HG02798 (cell line): ENCODE results near the gene CPXM2.

Source experiments
- ATAC-seq: cut with Tn5 transposase; IDR thresholded peaks from one replicate; pipeline ENCODE4 v1.9.1; 2021; ENCODE audit warnings: mild to moderate bottlenecking; ENCODE audit not compliant: unreplicated experiment, poor library complexity

Gene CPXM2

DNA sequence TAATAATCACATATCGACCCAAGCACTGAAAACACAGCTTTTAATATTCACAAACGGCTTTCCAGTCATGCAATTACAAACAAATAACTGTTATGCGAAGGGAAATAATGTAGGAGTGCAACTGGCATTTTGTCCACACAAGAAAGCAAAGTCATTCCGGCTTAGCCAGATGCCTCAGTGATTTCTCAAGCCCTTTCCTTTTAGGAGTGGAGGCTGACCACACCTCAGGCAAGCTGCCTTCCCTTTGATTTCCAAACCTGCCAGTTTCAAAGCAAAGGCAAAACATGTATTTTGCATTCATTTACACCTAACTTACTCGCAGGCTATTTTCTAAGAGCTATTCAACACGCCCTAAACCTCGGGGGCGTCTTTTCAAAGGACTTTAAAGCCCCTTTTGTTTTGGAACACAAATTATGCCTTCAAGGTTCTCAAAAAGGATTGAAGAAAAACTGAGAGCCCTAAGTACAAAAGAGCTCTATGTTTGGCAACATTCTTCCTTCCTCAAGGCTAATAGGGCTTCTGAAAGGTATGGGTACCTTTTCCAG is 109.6 kb downstream of the CPXM2 start:
- no peak for ATAC-seq

DNA sequence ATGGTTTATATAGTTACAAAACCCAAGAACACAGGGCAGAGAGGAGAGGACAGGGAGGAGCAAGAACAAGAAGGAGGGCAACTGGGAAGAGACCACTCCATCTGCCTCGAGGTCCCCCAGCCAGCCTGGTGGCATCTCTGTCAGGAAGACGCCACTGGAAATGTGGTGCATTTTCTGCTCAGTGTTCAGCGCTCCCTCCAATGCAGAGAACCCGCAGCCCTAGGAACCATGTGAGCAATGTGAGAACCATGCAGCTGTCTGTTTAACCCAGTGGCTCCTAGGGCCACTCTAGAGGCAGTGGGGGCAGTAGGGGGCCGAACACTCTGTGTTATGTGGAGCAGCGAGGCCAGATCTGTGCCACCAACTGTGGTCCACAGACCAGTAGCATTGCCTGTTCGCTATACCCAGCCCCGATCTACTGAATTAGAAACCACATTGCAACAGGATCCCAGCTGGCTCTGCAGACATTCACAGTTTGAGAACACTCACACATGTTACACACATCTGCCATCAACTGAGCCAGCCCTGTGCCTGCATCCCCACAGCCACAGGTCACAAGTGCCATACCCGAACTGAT is 110.2 kb downstream of the CPXM2 start:
- no peak for ATAC-seq

DNA sequence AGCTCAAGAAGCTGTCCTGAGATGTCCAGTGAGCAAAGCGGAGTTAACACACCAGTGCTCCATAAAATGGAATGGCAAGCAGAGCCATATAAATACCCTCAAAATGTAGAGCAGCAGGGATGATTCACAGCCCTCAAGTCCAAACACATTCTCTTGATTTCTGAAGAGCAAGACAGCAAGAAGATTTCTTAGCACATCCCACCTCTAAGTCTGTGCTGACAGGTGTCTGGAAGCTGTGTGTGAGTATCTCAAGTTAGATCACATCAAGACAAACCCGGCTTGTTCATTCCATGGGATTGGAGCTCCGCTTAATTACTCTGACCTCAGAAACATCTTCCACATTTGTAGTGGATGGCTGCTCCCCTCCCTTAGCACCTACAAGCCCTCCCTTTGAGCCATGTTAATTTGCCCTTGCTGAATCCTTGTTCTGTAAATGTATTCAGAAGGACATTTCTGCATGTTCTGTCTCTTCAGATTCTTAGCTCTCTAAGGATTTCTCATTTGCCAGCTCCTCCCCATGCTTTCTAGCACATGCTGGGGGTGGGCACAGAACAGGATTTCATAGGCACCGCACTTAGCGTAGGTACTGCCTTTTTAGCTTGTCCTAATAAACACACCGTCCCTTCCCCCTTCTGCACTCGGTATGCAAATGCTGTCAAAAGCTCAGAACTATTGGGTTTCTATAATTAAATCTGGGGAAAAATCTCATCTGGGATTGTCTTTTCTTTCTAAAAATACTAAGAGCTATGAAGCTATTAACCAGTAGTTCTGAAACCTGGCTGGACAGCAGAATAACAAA is 112.7 kb downstream of the CPXM2 start:
- ATAC-seq: no peak

DNA sequence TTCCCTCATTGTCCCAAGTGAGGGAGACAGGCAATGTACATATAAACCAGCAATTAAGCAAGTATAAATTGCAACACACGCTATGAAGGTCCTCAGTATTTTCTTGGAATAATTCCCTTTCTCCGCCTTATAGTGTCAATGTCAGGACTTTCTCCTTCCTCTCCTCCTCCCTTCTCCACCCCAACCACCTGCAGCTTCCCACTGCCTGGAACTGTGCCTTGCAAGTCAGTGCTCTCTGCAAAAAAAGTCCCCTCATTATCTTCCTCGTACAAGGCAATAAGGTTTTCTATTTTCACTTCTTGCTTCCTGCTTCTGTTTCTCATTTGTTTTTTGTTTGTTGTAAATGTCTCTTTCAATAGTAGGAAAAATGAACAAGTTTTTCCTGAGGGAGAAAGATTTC is 113.7 kb downstream of the CPXM2 start:
- ATAC-seq: no peak

DNA sequence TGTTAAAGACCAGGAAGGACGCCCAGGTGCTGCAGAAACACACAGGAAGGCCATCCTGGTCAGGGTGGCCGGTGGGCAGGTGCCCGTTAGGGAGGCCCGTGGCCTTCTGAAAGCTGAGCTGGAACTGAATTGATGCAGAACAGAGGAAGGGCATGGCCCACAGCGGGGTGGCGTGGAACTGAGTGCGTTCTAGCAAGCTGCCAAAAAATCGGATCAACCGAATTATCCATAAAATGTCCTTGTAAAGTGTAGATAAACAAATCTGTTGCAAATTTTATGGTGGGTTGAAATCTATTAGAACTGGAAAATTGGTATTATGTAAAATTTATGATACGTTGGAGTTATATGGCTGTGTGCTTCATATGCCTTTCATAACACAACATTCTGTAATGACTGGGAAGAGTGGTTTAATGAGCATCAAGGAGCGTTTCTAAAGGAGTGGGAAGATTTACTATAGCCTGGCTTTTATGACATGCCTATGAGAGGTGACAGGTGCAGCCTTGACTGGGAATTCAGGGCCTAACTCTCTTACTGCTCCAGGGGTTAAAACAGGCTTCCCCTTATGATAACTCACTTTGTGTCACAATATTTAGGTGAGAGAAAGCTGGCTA is 117.4 kb downstream of the CPXM2 start:
- no peak for ATAC-seq

DNA sequence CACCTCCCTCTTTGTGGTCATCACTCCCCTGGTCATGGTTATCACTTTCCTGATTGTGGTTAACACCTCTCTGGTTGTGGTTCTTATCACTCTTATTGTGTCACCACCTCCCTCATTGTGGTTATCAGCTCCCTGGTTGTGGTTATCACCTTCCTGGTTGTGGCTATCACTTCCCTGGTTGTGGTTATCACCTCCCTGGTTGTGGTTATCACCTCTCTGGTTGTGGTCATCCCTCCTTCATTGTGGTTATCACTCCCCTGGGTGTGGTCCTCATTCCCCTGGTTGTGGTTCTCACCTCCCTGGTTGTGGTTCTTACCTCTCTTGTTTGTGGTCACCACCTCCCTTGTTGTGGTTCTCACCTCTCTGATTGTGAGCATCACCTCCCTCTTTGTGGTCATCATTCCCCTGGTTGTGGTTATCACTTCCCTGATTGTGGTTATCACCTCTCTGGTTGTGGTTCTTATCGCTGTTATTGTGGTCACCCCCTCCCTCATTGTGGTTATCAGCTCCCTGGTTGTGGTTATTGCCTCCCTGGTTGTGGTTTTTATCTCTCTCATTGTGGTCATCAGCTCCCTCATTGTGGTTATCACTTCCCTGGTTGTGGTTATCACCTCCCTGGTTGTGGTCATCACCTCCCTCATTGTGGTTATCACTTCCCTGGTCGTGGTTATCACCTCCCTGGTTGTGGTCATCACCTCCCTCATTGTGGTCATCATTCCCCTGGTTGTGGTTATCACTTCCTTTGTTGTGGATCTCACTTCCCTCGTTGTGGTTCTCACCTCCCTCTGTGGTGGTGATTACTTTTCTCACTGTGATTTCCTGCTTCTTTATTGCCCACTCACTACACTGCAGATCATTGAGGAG is 118.7 kb downstream of the CPXM2 start:
- no peak for ATAC-seq

DNA sequence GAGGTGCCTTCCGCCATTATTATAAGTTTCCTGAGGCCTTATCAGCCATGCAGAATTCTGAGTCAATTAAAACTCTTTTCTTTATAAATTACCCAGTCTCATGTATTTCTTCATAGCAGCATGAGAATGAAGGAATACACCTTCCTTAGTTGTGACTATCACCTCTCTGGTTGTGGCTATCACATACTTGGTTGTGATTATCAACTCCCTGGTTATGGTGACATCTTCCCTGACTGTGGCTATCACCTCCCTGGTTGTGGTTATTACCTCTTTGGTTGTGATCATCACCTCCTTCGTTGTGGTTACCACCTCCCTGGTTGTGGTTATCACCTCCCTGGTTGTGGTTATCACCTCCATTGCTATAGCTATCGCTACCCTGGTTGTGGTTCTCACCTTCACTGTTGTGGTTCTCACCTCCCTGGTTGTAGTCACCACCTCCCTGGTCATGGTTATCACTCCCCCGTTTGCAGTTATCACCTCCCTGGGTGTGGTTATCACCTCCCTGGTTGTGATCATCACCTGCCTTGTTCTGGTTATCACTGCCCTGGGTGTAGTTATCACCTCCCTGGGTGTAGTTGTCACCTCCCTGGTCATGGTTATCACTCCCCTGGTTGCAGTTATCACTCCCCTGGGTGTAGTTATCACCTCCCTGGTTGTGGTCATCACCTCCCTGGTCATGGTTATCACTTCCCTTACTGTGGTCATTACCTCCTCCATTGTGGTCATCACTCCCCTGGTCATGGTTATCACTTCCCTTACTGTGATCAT is 119.5 kb downstream of the CPXM2 start:
- ATAC-seq: no peak

DNA sequence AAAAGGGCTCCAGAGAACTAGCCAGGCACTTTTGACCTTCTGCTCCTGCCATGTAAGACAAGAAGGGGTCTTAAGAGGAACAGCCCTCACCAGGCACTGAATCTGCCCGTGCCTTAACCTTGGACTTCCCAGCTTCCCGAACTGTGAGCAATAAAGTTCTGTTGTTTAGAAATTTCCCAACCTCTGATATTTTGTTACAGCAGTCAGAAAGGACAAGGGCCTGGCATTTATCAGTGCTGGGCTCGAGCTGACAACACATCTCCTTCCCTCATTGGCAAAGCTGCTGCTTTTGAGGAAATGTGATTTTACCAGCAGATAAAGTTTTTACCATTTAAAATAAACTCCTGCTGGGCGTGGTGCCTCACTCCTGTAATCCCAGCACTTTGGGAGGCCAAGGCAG is 122.0 kb downstream of the CPXM2 start:
- ATAC-seq: no peak

DNA sequence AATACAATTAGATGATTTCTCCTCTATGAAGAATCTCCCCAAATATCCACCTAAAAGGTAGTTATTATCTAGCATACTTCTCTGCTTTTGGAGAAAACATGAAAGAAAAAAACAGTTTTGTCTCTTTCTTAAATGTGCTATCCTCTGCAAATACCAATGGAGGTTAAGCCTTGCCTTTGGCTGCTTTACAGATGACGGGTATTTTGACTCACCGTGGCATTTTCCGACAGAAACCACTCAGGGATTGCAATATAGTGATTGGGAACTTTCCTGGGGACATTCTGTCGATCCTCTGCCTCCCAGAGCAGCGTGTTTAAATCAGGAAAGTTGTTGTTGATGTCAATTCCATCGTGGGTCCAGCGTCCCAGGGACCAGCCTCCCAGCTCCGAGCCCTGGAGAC is 124.8 kb downstream of the CPXM2 start:
- ATAC-seq: no peak

DNA sequence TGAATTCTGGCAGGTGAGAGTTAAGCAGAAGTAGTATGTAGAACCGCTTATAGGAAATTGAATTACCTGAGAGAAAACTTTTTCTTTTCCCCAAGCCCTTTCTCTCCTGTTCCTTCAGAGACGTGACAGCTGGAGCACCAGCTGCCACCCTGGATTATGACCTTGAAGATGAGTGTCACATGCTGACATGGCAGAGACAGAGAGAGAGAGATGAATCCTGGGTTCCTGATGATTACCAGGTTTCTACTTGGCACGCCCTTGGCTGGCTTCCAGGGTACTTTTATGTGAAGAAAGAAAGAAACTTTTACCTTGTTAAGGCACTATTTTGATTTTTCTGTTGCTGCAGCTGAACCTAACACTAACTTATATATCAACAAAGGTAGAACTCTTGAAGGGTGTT is 125.6 kb downstream of the CPXM2 start:
- no peak for ATAC-seq

DNA sequence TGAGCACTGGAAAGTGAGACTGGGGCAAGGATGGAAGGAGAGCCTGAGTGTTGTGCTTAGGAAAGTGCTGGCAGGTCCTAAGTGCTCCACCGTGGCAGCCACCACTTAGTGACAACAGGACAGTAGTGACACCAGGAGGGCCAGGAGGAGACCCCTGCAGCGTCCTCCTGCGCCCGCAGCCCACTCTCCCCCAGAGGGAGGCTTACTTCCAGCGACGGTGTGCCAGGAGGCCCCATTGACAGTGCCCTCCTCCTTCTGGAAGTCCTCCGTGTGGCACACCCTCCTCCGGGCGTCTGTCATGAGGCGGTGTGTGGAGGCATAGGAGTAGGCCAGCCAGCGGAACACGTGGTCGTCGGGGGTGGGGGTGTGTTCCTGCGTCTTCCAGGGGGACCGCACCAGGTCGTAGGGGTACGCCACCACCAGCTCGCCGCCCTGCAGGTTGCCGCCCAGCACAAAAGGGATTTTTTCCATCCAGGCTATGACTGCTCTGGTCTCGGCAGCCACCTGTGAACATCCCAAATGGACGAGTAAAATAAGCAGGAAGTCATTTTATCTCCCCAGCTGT is 129.9 kb downstream of the CPXM2 start:
- no peak for ATAC-seq

DNA sequence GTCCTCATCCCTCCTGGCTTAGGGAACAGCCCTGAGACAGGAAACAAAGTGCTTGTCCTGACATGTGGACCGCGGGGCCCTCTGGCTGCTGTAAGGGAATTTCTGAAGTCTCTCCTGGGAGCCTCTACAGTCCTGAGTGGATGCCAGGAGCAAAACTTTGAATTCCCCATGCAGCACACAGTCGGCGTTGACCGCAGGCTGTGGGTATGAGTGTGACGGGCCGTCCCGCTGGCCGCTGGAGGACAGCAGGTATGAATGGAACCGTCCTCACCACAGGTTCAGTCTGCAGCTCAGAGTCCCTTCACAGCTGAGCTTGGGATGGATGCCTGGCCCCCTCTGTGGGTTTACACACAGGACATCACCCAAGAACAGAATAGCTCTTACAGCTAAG is 130.6 kb downstream of the CPXM2 start:
- ATAC-seq: no peak

DNA sequence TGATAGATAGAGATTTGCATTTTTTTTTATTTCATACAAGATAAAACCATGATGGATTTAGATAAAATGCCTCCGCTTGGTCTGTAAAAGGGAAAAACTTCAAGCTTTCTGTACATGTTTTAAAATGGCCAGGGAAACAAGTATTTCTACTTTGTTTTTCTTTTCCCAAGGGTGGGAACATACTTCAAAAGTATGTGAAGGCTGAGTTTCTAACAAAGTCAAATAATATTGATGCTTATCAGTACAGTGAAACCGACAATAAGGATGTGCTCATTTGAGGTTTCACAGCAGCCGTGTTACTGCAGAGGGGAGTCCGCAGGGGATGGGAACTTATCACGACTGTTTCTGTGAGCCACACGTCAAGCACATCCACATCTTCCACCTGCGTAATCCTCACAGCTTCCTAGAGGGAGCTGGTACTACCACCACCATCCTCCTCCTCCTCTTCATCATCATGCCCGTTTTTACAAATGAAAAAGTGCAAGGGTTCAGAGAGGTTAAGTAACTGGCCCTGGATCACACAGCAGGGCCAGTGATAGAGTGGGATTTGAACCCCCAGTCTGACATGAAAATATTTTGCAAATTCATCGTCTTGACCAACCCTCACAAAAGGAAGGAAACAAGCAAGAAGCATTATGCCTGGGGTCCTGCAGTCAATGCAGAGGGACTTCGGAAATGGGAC is 131.1 kb downstream of the CPXM2 start:
- ATAC-seq: no peak

DNA sequence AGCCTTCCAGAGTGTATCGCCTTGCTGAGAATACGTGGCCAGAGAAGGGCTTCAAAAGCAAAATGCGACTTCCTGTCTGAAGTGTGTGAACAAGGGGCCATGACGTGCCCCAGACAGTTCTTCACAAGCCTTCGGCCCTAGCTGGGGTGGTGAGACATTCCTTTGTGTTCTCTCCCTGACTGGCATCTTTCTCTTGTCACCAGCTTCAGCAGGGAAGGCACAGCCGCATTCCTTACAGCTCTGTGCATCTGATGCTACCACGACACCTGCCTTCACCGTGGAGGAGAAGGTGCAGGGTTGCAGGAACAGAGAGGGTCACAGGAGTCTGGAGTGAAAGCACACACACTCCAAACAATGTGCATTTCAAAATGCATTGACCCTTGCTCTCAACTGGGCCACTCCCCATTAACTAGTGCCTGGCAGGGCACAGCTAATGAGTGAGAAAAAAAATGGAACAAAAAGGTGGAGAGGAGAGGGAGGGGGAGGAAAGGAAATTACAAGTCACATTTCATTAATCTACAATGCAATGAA is 132.0 kb downstream of the CPXM2 start:
- ATAC-seq: no peak

DNA sequence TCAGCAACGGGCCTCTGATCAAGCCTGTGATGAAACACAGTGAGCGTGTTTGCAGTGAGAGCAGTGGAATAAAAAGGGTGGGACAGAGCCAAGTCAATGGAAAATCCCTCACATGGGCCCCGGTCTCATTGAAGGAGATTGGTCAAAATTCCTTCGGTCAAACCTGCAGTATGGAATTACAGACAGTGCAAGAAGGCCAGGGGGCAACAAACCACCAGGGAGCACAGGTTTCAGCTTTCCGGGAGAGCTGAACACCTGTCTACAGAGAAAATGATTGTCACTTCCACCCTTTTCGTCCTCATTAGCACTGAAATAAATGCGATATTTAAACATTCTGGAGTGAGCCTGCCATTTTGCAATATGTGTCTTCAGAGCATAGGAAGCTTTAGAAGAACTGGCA is 132.6 kb downstream of the CPXM2 start:
- no peak for ATAC-seq

DNA sequence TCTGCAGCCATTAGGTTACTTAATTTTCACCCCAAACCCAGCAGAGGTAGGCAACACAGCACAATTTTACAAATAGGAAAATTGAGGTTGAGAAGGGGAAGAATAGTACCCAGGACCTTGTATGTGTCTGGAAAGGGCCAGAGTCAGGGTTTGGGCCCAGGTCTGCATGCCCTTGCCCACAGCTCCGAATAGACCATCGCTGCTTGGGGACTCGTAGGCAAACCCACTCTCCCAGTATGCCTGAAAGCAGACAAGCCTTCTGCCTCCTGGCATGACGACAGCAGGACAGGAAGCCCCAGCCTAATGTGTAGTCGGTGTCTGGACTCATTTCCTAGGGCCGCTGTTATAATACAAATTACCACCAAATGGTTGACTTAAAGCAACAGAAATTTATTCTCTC is 133.8 kb downstream of the CPXM2 start:
- ATAC-seq: no peak

DNA sequence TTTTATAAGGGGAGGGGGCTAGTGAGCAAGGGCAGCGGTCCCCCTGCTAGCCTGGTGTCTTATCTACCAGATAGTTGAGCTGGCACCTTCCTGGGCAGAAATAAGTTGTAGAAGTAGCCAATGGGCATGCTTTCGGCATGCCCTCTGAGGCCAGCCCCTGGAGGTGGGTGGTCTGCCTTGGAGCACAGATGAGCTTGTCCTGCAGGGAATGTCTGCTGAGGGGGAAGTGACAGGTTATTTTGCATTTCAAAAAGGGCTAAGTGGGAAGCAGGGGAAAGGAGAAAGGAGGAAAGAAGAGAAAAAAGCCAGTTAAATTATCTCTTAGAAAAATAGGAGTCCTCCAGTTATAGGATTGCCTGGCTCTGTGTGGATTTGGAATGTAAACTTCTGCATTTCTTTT is 136.5 kb downstream of the CPXM2 start:
- no peak for ATAC-seq

DNA sequence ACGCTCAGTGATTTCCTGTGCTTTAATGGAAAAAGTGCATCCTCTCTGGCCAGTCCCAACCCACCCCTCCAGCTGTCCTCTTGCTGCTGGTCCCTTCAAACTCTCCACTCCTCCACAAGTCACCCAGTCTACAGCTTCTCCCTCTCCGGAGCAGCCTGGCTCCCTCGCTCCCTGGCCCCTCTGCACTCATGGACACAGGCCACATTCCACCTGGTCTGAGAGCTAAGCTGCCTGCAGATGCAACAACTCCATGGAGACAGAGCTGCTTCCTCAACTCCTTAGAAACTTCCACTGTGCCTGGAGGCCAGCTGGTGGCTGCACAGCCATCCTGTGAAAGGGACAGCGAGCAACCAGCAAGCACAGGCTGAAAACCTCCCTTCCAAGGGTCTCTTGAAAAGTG is 137.5 kb downstream of the CPXM2 start:
- no peak for ATAC-seq
